Esophagus squamous epithelium (tissue), 5 donors: ENCODE measurements around the gene BASP1. TPM values are rescaled to one million over a fixed set of nuclear protein-coding genes. Genes with fewer than 3 reads are reported as not detected.

Source experiments
- DNase-seq: peaks from one replicate; lab custom pipeline; 2025; lab: John Stamatoyannopoulos, UW
- H3K27ac ChIP-seq, 4 donors: fragments of 200-600 bp; sonication (generic); one replicate each; pipeline ENCODE4 v1.5.1; 2016 to 2019; ENCODE audit warnings: mild to moderate bottlenecking in 1 of 4
- H3K27me3 ChIP-seq, 4 donors: fragments of 200-600 bp; sonication (generic); 1 replicate in 3 of 4; 2 replicates in 1 of 4; pipeline versions ENCODE4 v1.5.1 to v1.6.0; 2017 to 2021; ENCODE audit warnings: antibody characterized with exemption in 1 of 4
- H3K36me3 ChIP-seq, 3 donors: fragments of 200-600 bp; sonication (generic); one replicate each; pipeline ENCODE4 v1.5.1; 2016 to 2019
- H3K4me1 ChIP-seq, 3 donors: fragments of 200-600 bp; sonication (generic); one replicate each; pipeline ENCODE4 v1.5.1; 2017 to 2019
- H3K4me3 ChIP-seq, 4 donors: fragments of 200-600 bp; sonication (generic); 1 replicate in 3 of 4; 2 replicates in 1 of 4; pipeline ENCODE4 v1.5.1; 2016 to 2019; ENCODE audit warnings: mild to moderate bottlenecking in 2 of 4, moderate library complexity in 1 of 4
- H3K9me3 ChIP-seq, 3 donors: fragments of 200-600 bp; sonication (generic); one replicate each; pipeline ENCODE4 v1.5.1; 2016 to 2019
- POLR2A ChIP-seq, 4 donors: fragments of 450-650 bp; IDR thresholded peaks; one replicate each; pipeline ENCODE4 v1.6.1; 2017; ENCODE audit warnings: antibody characterized with exemption in 4 of 4, mild to moderate bottlenecking in 4 of 4, moderate library complexity in 3 of 4
- whole genome bisulfite sequencing, 2 donors: methylation state at CpG; one replicate each; pipeline ENCODE4 v1.1.5; 2018; 5-methylcytosine and 5-hydroxymethylcytosine counted together
- intact Hi-C: fragments of 100-400 bp; cut with DNase I; formaldehyde crosslinking; loops from one replicate; pipeline ENCODE4 v1.15.0; 2022
- total RNA-seq, 4 donors: library from RNA; depleted of rRNA; stranded (reverse); fragments of >200 nt; gene quantifications; one replicate each; pipeline ENCODE4 v1.1.0, GENCODE V29; 2016
- TF ChIP-seq, protein P1 (sequence below), 6 experiments: fragments of 450-650 bp in 4 of 6; fragments of 200-600 bp in 2 of 6; sonication (generic) in 2 of 6; IDR thresholded peaks; one replicate each; pipeline ENCODE4 v1.5.1; 2016 to 2019; ENCODE audit warnings: antibody characterized with exemption in 6 of 6, mild to moderate bottlenecking in 4 of 6, moderate library complexity in 4 of 6
- donor health status: DM: yes; HTN: yes; CAD: no.

The BASP1 gene
- total RNA-seq, 4 donors from 2014 or later, result 5.2 to 16.7 (median 13.6) TPM

DNA sequence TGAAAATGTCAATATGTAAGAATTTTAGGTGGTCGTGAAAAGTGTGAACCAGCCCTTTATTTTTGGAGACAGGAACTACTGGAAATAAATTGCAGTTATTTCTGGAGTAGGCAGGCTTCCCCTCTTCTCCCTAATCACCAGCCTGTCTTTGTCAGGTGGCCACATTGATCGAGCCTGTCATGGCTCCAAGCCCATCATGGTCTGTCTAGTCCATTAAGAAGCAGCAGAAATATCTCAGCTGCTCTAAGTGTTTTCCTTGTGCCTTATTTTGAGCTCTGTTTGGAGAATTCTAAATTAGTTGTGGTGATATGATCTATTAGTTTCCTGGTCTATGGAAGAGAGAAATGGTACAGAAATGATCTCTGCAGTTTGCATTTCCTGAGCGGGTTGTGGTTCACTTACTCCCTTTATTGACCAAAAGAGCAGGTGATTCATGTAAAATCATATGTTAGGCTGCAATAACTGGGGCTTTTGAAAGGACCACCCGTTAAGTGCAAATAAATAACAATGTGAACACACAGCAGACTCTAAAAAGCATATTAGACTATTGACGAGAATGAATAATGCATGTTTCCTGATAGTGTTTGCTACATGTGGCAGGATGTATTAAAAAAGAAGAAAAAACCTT lies 42.3 kb downstream of the BASP1 start:
- Histone ChIP-seq H3K36me3 (no peaks in the 10 kb centered on the region), H3K27ac (no peak overlapping the region), H3K4me1 (no peaks in the 10 kb centered on the region), H3K27me3 (no peaks in the 10 kb centered on the region), H3K9me3 (no peaks in the 10 kb centered on the region), H3K4me3 (no peak overlapping the region)
- intact Hi-C loops, result no loop called here
- WGBS, 2 donors, result 56 to 81% methylated on average over 5 of the region's 5 CpGs
- no peak for DNase-seq
- TF ChIP-seq, protein P1, sequence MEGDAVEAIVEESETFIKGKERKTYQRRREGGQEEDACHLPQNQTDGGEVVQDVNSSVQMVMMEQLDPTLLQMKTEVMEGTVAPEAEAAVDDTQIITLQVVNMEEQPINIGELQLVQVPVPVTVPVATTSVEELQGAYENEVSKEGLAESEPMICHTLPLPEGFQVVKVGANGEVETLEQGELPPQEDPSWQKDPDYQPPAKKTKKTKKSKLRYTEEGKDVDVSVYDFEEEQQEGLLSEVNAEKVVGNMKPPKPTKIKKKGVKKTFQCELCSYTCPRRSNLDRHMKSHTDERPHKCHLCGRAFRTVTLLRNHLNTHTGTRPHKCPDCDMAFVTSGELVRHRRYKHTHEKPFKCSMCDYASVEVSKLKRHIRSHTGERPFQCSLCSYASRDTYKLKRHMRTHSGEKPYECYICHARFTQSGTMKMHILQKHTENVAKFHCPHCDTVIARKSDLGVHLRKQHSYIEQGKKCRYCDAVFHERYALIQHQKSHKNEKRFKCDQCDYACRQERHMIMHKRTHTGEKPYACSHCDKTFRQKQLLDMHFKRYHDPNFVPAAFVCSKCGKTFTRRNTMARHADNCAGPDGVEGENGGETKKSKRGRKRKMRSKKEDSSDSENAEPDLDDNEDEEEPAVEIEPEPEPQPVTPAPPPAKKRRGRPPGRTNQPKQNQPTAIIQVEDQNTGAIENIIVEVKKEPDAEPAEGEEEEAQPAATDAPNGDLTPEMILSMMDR (IDR thresholded peaks at IDR 0.05), result no peak
- no peak for TF ChIP-seq POLR2A (IDR thresholded peaks at IDR 0.05)

DNA sequence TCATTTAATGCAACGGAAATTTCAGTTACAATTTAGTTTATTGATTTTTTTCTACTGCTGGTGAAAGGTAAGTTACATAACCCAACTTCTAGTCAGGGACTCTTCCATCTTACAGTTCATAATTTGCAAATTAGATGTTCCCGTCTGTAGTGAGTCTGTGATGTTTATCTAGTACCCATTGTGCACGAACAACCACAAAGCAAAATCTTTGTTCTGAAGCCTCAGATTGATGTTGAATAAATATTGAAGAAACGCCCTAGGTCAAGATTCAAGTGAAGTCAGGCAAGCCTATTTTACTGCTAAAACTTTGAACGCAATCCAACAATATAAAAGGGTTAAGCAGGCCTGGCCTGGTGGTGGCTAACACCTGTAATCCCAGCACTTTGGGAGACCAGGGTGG lies 43.1 kb downstream of the BASP1 start:
- intact Hi-C loops, result no loop called here
- H3K4me1 ChIP-seq, result no peaks in the 10 kb centered on the region
- DNase-seq, result no peak
- no peaks in the 10 kb centered on the region for H3K9me3 ChIP-seq
- 54 to 60% methylated on average over 5 of the region's 5 CpGs for WGBS, 2 donors
- H3K4me3 ChIP-seq, result no peak overlapping the region
- H3K36me3 ChIP-seq, result no peaks in the 10 kb centered on the region
- no peak for TF ChIP-seq POLR2A (IDR thresholded peaks at IDR 0.05)
- TF ChIP-seq, protein P1 (IDR thresholded peaks at IDR 0.05), result no peak
- no peak overlapping the region for H3K27ac ChIP-seq
- no peaks in the 10 kb centered on the region for H3K27me3 ChIP-seq

DNA sequence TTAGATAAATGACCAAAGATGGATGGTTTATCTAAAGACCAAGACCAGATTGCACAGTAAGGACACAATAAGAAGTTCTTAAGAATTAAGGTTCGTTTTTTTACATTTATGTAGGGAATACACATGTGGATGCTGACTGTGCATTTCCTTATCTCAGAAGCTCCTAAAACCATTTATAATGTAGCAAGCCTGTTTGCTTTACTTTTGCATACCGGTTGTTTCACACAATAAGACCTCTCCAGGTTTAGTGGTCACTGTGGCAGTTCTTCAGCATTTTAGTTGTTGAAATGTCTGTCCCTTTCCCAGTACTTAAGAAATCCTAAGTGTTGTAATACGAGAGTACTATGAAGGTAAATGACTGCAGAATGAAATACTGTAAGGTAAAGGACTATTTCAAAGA lies 43.6 kb downstream of the BASP1 start:
- no peak overlapping the region for H3K4me3 ChIP-seq
- intact Hi-C loops, result no loop called here
- no peaks in the 10 kb centered on the region for H3K27me3 ChIP-seq
- H3K4me1 ChIP-seq, result no peaks in the 10 kb centered on the region
- 61 to 72% methylated on average over 3 of the region's 3 CpGs for WGBS, 2 donors
- DNase-seq, result no peak
- TF ChIP-seq, protein P1 (IDR thresholded peaks at IDR 0.05), result no peak
- TF ChIP-seq POLR2A (IDR thresholded peaks at IDR 0.05), result no peak
- H3K36me3 ChIP-seq, result no peaks in the 10 kb centered on the region
- no peak overlapping the region for H3K27ac ChIP-seq
- no peaks in the 10 kb centered on the region for H3K9me3 ChIP-seq

DNA sequence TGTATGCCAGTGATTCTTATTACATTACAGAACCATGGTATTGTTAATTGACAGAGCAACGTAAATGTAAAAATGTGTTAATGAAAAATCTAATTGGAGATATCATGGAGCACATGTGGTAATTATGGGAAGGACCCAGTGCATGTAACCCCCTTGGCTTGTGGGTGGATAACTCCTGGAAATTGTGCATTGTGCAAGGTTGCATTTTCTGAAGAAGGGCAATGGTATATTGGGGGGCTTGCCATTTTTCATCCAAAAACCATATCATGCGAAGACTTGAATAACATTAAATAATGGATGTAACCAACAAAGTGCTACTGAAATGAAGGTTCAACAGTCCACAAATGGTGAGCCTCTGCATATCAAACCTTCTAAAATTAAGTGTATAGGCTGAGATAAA lies 47.6 kb downstream of the BASP1 start:
- intact Hi-C loops, result no loop called here
- WGBS, 2 donors, result 94 to 95% methylated on average over 2 of the region's 2 CpGs
- no peak overlapping the region for H3K27ac ChIP-seq
- H3K4me3 ChIP-seq, result no peak overlapping the region
- no peaks in the 10 kb centered on the region for H3K9me3 ChIP-seq
- TF ChIP-seq, protein P1 (IDR thresholded peaks at IDR 0.05), result no peak
- TF ChIP-seq POLR2A (IDR thresholded peaks at IDR 0.05), result no peak
- DNase-seq, result no peak
- no peaks in the 10 kb centered on the region for H3K27me3 ChIP-seq
- no peaks in the 10 kb centered on the region for H3K4me1 ChIP-seq
- H3K36me3 ChIP-seq, result no peaks in the 10 kb centered on the region

DNA sequence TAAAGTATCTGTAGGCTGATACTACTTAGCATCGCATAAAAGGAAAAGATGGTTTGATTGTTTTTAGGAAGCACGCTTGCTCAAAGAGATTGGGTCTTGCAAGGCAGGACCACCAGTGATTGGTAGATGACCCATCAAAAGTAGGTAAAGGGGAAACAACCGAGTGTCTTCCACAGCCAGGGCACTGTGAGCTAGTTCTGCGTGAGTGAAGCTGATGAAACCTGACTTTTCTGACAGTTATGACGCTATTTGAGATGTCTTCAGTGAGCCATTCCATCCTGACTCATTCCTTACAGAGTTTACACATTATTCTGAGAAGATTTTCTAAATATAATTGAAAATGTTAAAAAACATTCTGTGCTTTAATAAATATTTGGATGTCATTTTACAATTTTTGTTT lies 49.7 kb downstream of the BASP1 start:
- H3K4me3 ChIP-seq, result no peak overlapping the region
- intact Hi-C loops, result no loop called here
- WGBS, 2 donors, result 82 to 93% methylated on average over 5 of the region's 5 CpGs

More for the DNA sequence above, 49.7 kb downstream of the BASP1 start:
- H3K4me1 ChIP-seq, result no peaks in the 10 kb centered on the region
- H3K27ac ChIP-seq, result no peak overlapping the region
- H3K36me3 ChIP-seq, result no peaks in the 10 kb centered on the region
- no peaks in the 10 kb centered on the region for H3K9me3 ChIP-seq
- TF ChIP-seq, protein P1 (IDR thresholded peaks at IDR 0.05), result no peak
- no peak for TF ChIP-seq POLR2A (IDR thresholded peaks at IDR 0.05)
- H3K27me3 ChIP-seq, result no peaks in the 10 kb centered on the region
- DNase-seq, result no peak
